NCI-H2107 treated with DMSO at 0.1 percent for 48 hours (cell line): ENCODE measurements around the gene SPDYA.
A peak's percentile ranks its signal among the peaks of the same experiment; 100 is the strongest.

ENCODE experiments used
- DNase-seq: peaks from one replicate; lab custom pipeline; 2025; ENCODE audit not compliant: unreplicated experiment; lab: John Stamatoyannopoulos, UW

SPDYA gene

GRCh38 chr2:28824870-28825269 is 14.2 kb downstream of the SPDYA start:
- DNase-seq: no peak

DNA sequence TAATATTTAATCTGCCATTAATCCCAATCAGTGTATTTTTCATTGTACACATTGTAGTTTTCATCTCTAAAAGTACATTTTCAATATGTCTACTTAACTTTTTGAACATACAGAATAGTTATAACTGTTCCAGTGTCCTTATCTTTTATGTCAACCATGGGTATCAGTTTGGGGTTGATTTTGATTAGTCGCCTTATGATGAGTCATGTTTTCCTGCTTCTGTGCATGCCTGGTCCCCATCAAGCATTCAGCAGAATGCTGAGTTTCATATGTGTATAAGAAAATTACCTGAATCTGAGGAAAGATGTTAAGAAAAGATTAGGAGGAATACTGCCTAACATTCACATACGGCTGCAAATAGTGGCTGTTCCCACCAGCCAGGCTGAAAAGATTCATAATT is 17.7 kb downstream of the SPDYA start:
- DNase-seq: no peak

- DNase-seq: no peak
Observed at GRCh38 chr2:28833740-28834470, 23.3 kb downstream of the SPDYA start.

- DNase-seq: no peak
Observed at GRCh38 chr2:28835781-28836180, 25.1 kb downstream of the SPDYA start.

GRCh38 chr2:28838971-28839370 is 28.3 kb downstream of the SPDYA start:
- no peak for DNase-seq

DNA sequence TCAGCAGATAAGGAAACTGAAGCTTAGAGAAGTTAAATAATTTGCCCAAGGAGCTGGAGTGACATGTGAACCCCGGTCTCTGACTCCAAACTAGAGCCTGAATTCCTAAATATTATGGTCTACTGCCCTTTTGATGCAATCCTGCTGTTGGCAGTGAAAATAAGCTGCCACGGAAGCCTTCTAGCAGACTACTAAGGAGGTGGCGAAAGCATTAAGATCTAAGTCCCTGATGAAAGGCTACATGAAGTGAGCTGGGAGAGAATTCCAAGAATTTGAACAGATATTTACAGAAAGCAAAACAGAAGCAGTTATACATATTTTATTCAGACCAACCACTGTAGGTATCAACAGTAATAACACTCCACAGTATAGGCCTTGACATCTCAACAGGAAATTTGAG is 31.4 kb downstream of the SPDYA start:
- no peak for DNase-seq

DNA sequence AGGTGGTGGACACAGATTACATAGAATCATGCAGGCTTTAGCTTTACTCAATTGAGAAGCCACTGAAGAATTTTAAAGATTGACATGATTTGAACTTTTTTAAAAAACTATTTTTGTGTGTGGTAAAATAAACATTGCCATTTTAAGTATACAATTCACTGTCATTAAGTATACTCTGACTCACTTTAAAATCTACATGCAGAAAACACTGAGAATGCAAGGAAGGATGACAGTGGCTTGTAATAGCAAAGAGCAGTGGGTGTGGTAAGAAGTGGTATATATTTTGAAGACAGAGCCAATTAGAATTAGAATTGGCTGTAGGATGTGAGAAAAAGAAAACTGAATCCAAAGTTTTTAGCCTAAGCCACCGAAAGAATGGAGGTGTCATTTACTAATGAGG is 44.6 kb downstream of the SPDYA start:
- no peak for DNase-seq

DNA sequence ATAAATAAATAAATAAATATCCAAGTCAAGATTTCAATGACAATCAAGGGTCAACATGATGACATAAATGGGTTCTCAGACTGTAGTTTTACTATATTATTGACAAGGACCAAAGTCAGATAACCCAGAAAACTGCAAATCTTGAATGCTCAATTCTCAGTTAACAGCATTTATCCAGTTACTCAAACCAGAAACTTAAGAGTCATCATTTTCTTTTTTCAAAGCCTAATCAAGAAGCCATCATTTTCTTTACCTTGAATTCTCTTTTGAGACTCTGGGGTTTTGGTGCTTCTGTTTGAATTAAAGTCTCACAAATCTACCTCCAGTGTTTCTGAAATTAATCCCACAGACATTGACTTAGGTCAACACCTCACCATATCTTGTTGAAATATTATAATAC is 45.3 kb downstream of the SPDYA start:
- DNase-seq: no peak

DNA sequence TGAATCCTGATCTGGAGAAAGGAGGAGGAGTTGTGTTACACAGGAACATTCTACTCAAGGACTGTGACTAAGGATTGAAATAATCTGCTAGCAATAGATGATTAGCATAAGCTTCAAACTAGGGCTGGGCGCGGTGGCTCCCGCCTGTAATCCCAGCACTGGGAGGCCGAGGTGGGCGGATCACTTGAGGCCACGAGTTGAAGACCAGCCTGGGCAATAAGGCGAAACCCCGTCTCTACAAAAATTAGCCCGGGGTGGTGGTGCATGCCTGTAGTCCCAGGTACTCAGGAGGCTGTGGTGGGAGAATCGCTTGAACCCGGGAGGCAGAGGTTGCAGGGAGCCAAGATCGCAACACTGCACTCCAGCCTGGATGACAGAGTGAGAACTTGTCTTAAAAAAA is 58.0 kb downstream of the SPDYA start:
- no peak for DNase-seq

GRCh38 chr2:28869494-28870145 is 59.0 kb downstream of the SPDYA start:
- DNase-seq: no peak

DNA sequence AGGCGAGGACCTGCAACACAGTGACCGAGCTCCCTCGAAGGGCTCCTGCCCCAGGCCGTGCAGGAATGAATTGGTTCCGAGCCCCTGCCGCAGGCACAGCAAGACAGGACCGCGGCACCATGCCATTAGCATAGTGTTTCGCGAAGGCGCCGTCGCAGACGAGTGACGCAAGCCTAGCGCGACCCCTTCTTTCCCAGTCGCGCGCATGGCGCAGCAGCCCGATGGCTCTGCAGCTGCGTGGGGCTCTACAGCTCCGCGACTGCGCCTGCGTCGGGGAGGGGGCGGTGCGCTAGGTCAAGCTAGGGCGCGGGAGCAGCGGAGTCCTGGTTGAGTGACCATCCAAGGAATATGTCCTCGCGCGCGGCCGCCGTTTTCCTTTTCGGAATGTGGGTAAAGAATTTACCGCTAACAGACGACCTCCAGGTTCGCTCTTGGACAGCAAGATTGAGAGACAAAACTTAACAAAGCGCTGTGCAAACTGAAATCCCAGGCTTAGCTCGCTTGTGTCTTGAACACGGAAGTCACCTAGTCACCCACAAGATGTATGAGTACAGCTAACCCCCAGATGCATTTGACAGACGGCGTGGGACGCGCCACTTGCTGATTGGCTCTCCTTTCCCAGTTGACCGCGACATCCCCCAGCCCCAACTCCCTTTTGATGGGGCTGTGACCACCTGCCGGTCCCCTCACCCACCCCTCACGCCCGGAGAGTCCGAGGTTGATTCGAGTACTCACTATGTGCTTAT is 59.7 kb downstream of the SPDYA start, which contains the start of gene TRMT61B:
Gene TRMT61B (minus strand): TSS at position 164 of the 746 bp plus-strand sequence. CDS start 32 bp downstream, at position 132.
- DNase-seq: peak; percentile 89

DNA sequence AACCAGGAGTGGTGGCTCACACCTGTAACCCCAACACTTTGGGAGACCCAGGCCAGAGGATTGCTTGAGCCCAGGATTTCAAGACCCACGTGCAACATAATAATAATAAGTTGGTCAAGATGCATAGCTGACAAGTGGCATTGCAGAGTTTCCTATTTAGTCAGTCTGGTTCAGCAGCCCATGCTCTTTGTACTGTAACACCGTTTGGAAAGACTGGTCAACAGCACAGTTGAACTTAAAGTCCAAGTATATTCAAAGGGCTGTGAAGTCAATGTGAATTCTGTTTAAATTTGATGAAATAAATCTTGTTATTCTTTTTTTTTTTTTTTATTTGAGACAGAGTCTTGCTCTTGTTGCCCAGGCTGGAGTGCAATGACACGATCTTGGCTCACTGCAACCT is 61.0 kb downstream of the SPDYA start:
- no peak for DNase-seq

GRCh38 chr2:28880193-28880592 is 69.6 kb downstream of the SPDYA start:
- DNase-seq: no peak

DNA sequence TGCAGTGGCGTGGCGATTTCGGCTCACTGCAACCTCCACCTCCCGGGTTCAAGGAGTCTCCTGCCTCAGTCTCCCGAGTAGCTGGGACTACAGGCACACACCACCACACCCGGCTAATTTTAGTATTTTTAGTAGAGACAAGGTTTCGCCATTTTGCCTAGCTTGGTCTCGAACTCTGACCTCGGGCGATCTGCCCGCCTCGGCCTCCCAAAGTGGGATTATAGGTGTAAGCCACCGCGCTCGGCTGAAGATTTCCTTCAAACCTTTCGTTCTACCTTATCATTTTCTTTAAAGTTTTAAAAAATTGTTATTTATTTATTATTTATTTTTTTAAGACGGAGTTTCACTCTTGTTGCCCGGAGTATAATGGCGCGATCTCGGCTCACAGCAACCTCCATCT is 82.9 kb downstream of the SPDYA start:
- no peak for DNase-seq

- DNase-seq: peak; percentile 91
Observed at GRCh38 chr2:28894470-28895188, 84.0 kb downstream of the SPDYA start, which contains the start of gene WDR43. Gene WDR43 (plus strand): TSS chr2:28894667. CDS start chr2:28894699, 32 bp downstream.

DNA sequence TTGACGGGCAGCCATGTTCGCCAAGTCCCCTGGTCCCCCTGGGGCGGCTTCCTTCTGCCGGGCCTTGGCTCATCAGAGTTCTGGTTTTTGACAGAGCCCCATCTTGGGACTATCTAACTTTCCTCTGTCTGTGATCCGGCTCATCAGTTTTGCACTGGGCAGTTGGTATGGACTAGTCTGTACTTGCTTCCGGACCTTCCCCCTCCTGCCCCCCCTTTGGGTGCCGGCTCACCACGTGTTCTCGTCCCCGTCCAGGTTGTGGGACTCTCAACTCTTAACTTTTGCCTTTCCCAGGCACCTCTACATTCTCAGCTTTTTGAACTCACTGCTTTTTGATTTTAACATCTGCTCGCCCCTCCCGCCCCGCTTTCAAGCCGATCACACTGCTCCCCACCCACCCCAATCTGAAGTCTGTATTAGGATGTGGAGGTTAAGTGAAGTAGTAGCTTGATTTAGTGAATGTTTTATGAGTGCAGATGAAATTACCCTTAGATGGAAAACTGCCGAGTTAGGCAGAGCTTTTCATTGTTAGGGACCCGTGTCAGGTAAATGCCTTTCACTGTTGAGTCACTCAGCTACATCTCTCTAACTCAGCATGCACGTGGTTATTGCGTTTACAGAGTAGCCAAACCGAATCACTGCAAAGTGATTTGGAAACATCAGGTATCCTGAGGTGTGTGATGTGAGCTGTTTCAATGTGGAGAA is 84.7 kb downstream of the SPDYA start:
- DNase-seq: no peak

DNA sequence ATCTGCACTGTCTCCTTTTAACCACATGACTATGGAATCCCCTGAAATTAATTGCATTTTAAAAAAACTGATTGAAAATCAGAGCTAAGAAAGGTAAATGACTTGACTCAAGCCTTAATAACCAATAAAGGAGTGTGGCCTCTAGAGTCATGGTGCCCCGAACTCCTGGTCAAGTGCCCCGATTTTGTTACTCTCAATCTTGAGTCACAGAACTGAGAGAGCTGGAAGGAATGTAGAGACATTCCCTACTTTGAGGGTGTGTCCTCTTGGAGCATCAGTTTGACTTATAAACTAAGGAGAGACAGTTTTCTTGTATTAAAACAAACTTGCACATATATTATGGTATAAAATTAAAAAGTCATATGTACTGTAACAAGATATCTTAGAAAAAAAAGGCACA is 86.3 kb downstream of the SPDYA start:
- DNase-seq: no peak

DNA sequence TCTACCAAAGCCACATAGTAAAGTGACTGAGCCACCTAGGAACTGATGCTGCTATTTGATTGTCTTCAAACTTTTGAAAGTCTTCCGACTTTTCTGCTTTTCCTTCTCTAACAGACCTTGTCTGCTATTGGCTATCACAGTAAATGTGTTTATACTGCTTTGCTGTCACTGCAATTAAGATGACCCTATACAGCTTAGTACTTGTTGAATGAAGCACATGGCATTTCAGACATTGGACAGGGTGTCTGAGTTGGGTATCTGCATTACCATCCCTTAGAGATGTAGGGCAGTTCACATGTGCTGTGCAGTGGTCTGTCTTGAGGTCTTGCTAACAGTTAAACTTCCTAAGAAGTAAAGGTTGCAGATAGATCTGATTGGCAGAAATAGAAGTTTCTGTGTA is 87.4 kb downstream of the SPDYA start:
- no peak for DNase-seq
